HEK293 (cell line): ENCODE measurements around the gene ABCG1.

Source experiments
- KLF1 ChIP-seq: fragments of 450-650 bp; formaldehyde crosslinking; IDR thresholded peaks from 2 replicates; pipeline ENCODE4 v1.5.1; 2016; ENCODE audit warnings: missing biosample characterization, missing genetic modification characterization
- MEIS1 ChIP-seq: sonication (generic); formaldehyde crosslinking; IDR thresholded peaks from 2 replicates; pipeline ENCODE4 v1.8.1; 2022; ENCODE audit warnings: missing genetic modification reagents, mild to moderate bottlenecking, borderline replicate concordance
- SETDB1 ChIP-seq: IDR thresholded peaks from one replicate; pipeline ENCODE4 v1.6.1; 2017; ENCODE audit warnings: mild to moderate bottlenecking, low read length, moderate library complexity, mixed read lengths; ENCODE audit not compliant: insufficient read length
- YY2 ChIP-seq: fragments of 450-650 bp; formaldehyde crosslinking; IDR thresholded peaks from 2 replicates; pipeline ENCODE4 v1.5.1; 2016; ENCODE audit warnings: missing biosample characterization, missing genetic modification characterization
- ZBTB1 ChIP-seq: fragments of 450-650 bp; formaldehyde crosslinking; IDR thresholded peaks from 2 replicates; pipeline ENCODE4 v1.5.1; 2016; ENCODE audit warnings: missing biosample characterization, missing genetic modification characterization
- ZBTB7A ChIP-seq: fragments of 450-650 bp; formaldehyde crosslinking; IDR thresholded peaks from 2 replicates; pipeline ENCODE4 v1.5.1; 2016; ENCODE audit warnings: low read depth, missing biosample characterization, missing genetic modification characterization
- ZNF302 ChIP-seq: fragments of 450-650 bp; formaldehyde crosslinking; IDR thresholded peaks from 2 replicates; pipeline ENCODE4 v1.5.1; 2016; ENCODE audit warnings: missing biosample characterization, missing genetic modification characterization, low read depth
- ZNF311 ChIP-seq: fragments of 450-650 bp; formaldehyde crosslinking; IDR thresholded peaks from 2 replicates; pipeline ENCODE4 v1.5.1; 2017; ENCODE audit warnings: missing biosample characterization, missing genetic modification characterization, borderline replicate concordance
- ZNF335 ChIP-seq: fragments of 450-650 bp; formaldehyde crosslinking; conservative IDR thresholded peaks from 2 replicates; pipeline ENCODE4 v1.5.1; 2016; ENCODE audit warnings: missing biosample characterization, missing genetic modification characterization
- ZNF658 ChIP-seq: fragments of 450-650 bp; formaldehyde crosslinking; IDR thresholded peaks from 2 replicates; pipeline ENCODE4; 2016; ENCODE audit warnings: missing biosample characterization, missing genetic modification characterization
- ZNF660 ChIP-seq: fragments of 450-650 bp; IDR thresholded peaks from 2 replicates; pipeline ENCODE4 v1.5.1; 2018; ENCODE audit warnings: missing biosample characterization, mild to moderate bottlenecking, missing genetic modification characterization
- ZSCAN23 ChIP-seq: fragments of 450-650 bp; formaldehyde crosslinking; IDR thresholded peaks from 2 replicates; pipeline ENCODE4 v1.5.1; 2016; ENCODE audit warnings: missing biosample characterization, missing genetic modification characterization
- TF ChIP-seq, protein P1 (sequence below): fragments of 450-650 bp; formaldehyde crosslinking; IDR thresholded peaks from 2 replicates; pipeline ENCODE4 v1.5.1; 2016; ENCODE audit warnings: missing biosample characterization, missing genetic modification characterization

DNA sequence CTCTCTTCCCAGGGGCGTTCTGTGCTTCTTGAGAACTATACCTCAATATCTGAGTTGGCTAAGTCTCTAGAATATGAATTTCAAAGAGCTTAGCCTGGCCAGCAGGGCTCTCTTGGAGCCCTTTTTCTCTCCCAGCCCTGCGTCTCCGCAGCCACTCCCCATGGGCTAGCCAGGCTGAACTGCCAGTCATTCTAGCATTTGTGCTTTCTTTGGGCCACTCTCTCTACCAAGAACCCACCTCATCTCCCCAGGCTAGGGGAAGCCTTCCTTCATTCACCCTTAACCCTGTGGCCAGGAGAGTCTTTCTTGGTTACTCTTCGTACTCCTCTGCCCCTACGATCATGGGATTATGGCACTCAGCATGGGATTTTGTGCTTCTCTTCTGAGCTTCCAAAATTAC, 18.2 kb downstream of the ABCG1 start:
- TF ChIP-seq ZBTB7A (tag by site-specific recombination): no peak
- TF ChIP-seq, protein P1, sequence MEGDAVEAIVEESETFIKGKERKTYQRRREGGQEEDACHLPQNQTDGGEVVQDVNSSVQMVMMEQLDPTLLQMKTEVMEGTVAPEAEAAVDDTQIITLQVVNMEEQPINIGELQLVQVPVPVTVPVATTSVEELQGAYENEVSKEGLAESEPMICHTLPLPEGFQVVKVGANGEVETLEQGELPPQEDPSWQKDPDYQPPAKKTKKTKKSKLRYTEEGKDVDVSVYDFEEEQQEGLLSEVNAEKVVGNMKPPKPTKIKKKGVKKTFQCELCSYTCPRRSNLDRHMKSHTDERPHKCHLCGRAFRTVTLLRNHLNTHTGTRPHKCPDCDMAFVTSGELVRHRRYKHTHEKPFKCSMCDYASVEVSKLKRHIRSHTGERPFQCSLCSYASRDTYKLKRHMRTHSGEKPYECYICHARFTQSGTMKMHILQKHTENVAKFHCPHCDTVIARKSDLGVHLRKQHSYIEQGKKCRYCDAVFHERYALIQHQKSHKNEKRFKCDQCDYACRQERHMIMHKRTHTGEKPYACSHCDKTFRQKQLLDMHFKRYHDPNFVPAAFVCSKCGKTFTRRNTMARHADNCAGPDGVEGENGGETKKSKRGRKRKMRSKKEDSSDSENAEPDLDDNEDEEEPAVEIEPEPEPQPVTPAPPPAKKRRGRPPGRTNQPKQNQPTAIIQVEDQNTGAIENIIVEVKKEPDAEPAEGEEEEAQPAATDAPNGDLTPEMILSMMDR (tag by site-specific recombination): no peak
- no peak for TF ChIP-seq MEIS1
- TF ChIP-seq SETDB1: no peak
- TF ChIP-seq ZSCAN23 (tag by site-specific recombination): no peak
- no peak for TF ChIP-seq ZNF658 (tag by site-specific recombination)
- no peak for TF ChIP-seq KLF1 (tag by site-specific recombination)
- TF ChIP-seq ZNF302 (tag by site-specific recombination): no peak
- TF ChIP-seq ZNF660 (tag by site-specific recombination): no peak
- TF ChIP-seq YY2 (tag by site-specific recombination): no peak
- no peak for TF ChIP-seq ZNF335 (tag by site-specific recombination)
- no peak for TF ChIP-seq ZBTB1 (tag by site-specific recombination)
- no peak for TF ChIP-seq ZNF311 (tag by site-specific recombination)
